K562 (cell line): ENCODE results near the gene HYOU1. TPM values are rescaled to one million over a fixed set of nuclear protein-coding genes. Genes with fewer than 3 reads are reported as not detected.

Experiments
- ARID4B ChIP-seq: sonication (generic); formaldehyde crosslinking; IDR thresholded peaks from 2 replicates; pipeline ENCODE4 v1.8.0; 2022; ENCODE audit warnings: mild to moderate bottlenecking, missing genetic modification reagents
- CBX1 ChIP-seq: sonication (generic); IDR thresholded peaks from 2 replicates; pipeline ENCODE4 v1.6.1; 2016; ENCODE audit warnings: antibody characterized with exemption, low read depth, mild to moderate bottlenecking
- CBX3 ChIP-seq, 2 experiments: IDR thresholded peaks; 1 replicate in 1 of 2; 2 replicates in 1 of 2; pipeline ENCODE4 v1.6.1; 2012; ENCODE audit warnings: inconsistent platforms in 2 of 2, low read length in 2 of 2, borderline replicate concordance in 1 of 2, control low read depth in 1 of 2
- CHD2 ChIP-seq: IDR thresholded peaks from 2 replicates; pipeline ENCODE4 v1.6.1; 2011; ENCODE audit warnings: low read depth, low read length
- KLF13 ChIP-seq: fragments of 450-650 bp; IDR thresholded peaks from 2 replicates; pipeline ENCODE4 v1.6.1; 2016; ENCODE audit warnings: missing genetic modification characterization, low read depth, mild to moderate bottlenecking, missing compliant biosample characterization, moderate library complexity, borderline replicate concordance
- RBM22 ChIP-seq: fragments of 200-400 bp; formaldehyde crosslinking; IDR thresholded peaks from 2 replicates; pipeline ENCODE4 v1.6.1; 2018; ENCODE audit warnings: low read length, low read depth; ENCODE audit not compliant: poor library complexity, severe bottlenecking
- STAT6 ChIP-seq: sonication (generic); formaldehyde crosslinking; IDR thresholded peaks from 2 replicates; pipeline ENCODE4 v1.8.1; 2023; ENCODE audit warnings: mild to moderate bottlenecking, missing genetic modification reagents
- TAF15 ChIP-seq: fragments of 200-400 bp; formaldehyde crosslinking; IDR thresholded peaks from 2 replicates; pipeline ENCODE4 v1.6.1; 2017; ENCODE audit warnings: mild to moderate bottlenecking, low read depth, low read length, moderate library complexity
- TEAD4 ChIP-seq, 2 experiments: sonication (generic) in 1 of 2; formaldehyde crosslinking in 1 of 2; IDR thresholded peaks; 2 replicates each; pipeline versions ENCODE4 v1.6.1 to v1.8.0; 2012 to 2022; ENCODE audit warnings: borderline replicate concordance in 1 of 2, inconsistent platforms in 1 of 2, low read length in 1 of 2, mild to moderate bottlenecking in 1 of 2, missing genetic modification reagents in 1 of 2
- ZBTB26 ChIP-seq: fragments of 450-650 bp; formaldehyde crosslinking; IDR thresholded peaks from 2 replicates; pipeline ENCODE4 v1.4.0; 2022; ENCODE audit warnings: missing genetic modification characterization
- ZNF263 ChIP-seq: sonication (generic); formaldehyde crosslinking; IDR thresholded peaks from 2 replicates; pipeline ENCODE4 v1.8.0; 2022; ENCODE audit warnings: mild to moderate bottlenecking, missing genetic modification reagents, borderline replicate concordance
- polyA plus RNA-seq, 8 experiments: library from polyadenylated mRNA; depleted of rRNA in 4 of 8; stranded (reverse) in 5 of 8; unstranded in 3 of 8; fragments of >200 nt; fragmentation: Nextera tagmentation in 2 of 8; fragmentation: Illumina TruSeq in 1 of 8; extraction: Ambion mirVana in 2 of 8; extraction: Trizol in 1 of 8; gene quantifications; 2 replicates each; pipeline versions ENCODE4 v1.2.1 to v1.2.3, GENCODE V29; 2011 to 2014; ENCODE audit warnings: inconsistent platforms in 1 of 8, missing spikeins in 1 of 8
- total RNA-seq, 7 experiments: library from RNA; depleted of rRNA in 6 of 7; stranded (reverse); fragments of >200 nt in 6 of 7; fragmentation: Illumina TruSeq in 2 of 7; extraction: Trizol in 2 of 7; gene quantifications; 2 replicates each; pipeline versions ENCODE4 v1.2.1 to v1.2.3, GENCODE V29; 2011 to 2021; ENCODE audit warnings: low replicate concordance in 1 of 7
- TF ChIP-seq, protein P1 (sequence below): sonication (generic); formaldehyde crosslinking; IDR thresholded peaks from 2 replicates; pipeline ENCODE4 v1.8.0; 2022; ENCODE audit warnings: missing genetic modification reagents, mild to moderate bottlenecking, moderate library complexity, borderline replicate concordance
- TF ChIP-seq, protein P2 (sequence below): sonication (generic); formaldehyde crosslinking; IDR thresholded peaks from 2 replicates; pipeline ENCODE4 v1.8.0; 2022; ENCODE audit warnings: mild to moderate bottlenecking, missing genetic modification reagents

Gene HYOU1
- total and polyA plus RNA-seq, 9 of the 15 experiments (the other 6 are each of a cell fraction or from before 2014, with no cell fraction given) = 19.5 to 197 (median 128) TPM

DNA sequence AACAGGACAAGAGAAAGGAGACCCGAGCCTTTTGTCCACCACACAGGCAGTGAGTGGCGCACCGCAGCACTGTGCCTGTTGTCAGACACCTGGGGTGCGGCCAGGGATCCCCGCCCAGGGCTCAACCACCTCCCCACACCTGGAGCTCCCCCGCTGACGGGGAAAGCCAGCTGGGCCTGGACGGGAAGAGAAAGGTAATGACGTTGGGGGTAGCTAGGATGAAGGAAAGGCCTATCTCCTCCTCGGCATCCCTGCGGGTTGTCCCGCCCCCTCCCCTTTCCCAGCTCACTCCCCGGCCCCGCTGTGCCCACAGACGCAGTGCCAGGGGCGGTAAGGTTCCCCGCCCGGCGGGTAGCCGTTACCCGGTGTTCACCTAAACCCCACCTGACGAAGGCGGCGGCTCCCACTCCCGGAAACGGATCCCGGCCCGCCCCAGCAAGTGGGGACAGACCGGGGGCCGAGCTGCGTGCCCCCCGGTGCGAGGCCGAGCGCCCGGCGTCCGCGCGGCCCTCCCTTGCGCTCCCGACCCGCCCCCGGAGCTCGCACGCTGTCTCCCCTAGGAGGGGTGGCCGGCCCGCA is 495 bp downstream of the HYOU1 start (continued):
- 0 out of 2 replicates have a peak, but pooled peaks have one; percentile 62 for TF ChIP-seq STAT6 (CRISPR knock-in tag)
- TF ChIP-seq TEAD4 (IDR thresholded peaks at IDR 0.05; ENCODE audit: low read length) = no peak
- TF ChIP-seq TEAD4 (CRISPR knock-in tag; IDR thresholded peaks at IDR 0.05; ENCODE audit: borderline replicate concordance) = no peak
- TF ChIP-seq KLF13 (tag) = peak; percentile 46; the same call in 1 of the 2 replicates
- peak; percentile 92 for TF ChIP-seq RBM22
- TF ChIP-seq ARID4B (CRISPR knock-in tag) = peak; percentile 51
- TF ChIP-seq ZNF263 (CRISPR knock-in tag) = 0 out of 2 replicates have a peak, but pooled peaks have one; percentile 23
- TF ChIP-seq TAF15 = no peak
- no peak for TF ChIP-seq CBX1
- TF ChIP-seq, protein P1, sequence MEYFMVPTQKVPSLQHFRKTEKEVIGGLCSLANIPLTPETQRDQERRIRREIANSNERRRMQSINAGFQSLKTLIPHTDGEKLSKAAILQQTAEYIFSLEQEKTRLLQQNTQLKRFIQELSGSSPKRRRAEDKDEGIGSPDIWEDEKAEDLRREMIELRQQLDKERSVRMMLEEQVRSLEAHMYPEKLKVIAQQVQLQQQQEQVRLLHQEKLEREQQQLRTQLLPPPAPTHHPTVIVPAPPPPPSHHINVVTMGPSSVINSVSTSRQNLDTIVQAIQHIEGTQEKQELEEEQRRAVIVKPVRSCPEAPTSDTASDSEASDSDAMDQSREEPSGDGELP (CRISPR knock-in tag) = peak; percentile 54
- TF ChIP-seq CHD2 = no peak
- TF ChIP-seq, protein P2, sequence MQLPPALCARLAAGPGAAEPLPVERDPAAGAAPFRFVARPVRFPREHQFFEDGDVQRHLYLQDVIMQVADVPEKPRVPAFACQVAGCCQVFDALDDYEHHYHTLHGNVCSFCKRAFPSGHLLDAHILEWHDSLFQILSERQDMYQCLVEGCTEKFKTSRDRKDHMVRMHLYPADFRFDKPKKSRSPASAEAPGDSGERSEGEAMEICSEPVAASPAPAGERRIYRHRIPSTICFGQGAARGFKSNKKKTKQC = peak; percentile 87
- no peak for TF ChIP-seq ZBTB26 (CRISPR knock-in tag)
- no peak for TF ChIP-seq CBX3 (IDR thresholded peaks at IDR 0.05; ENCODE audit: borderline replicate concordance in 1 of 2, low read length in 2 of 2)
